Astrocyte (in vitro differentiated cells and primary cell): Measurements from ENCODE around the gene PHLPP2. TPM values are rescaled to one million over a fixed set of nuclear protein-coding genes. Genes with fewer than 3 reads are reported as not detected.

Experiments used
- DNase-seq: peaks from one replicate; pipeline ENCODE4 v3.0.0-alpha.2; 2010; ENCODE audit warnings: low read depth
- FAIRE-seq: peaks from 2 replicates; lab custom pipeline; 2011; peaks lifted over from hg19 to GRCh38; lab: Jason Lieb, UNC
- H2AFZ ChIP-seq: 2 replicates; pipeline ENCODE4 v1.6.0; 2012; ENCODE audit warnings: low read depth, low read length, inconsistent platforms
- H3K27ac ChIP-seq: 2 replicates; pipeline ENCODE4 v1.5.1; 2011; ENCODE audit warnings: low read depth, low read length, inconsistent platforms
- H3K27me3 ChIP-seq: 2 replicates; pipeline ENCODE4 v1.6.0; 2011; ENCODE audit warnings: low read length, inconsistent platforms; ENCODE audit not compliant: insufficient read depth
- H3K36me3 ChIP-seq: 2 replicates; pipeline ENCODE4 v1.5.1; 2011; ENCODE audit warnings: low read length, inconsistent platforms; ENCODE audit not compliant: insufficient read depth
- H3K4me1 ChIP-seq: 2 replicates; pipeline ENCODE4 v1.5.1; 2011; ENCODE audit warnings: low read length, inconsistent platforms; ENCODE audit not compliant: insufficient read depth
- H3K4me2 ChIP-seq: 2 replicates; pipeline ENCODE4 v1.6.0; 2012; ENCODE audit warnings: low read length, inconsistent platforms
- H3K4me3 ChIP-seq: 2 replicates; pipeline ENCODE4 v1.5.1; 2011; ENCODE audit warnings: low read depth, mild to moderate bottlenecking, low read length, inconsistent platforms; ENCODE audit not compliant: insufficient read depth
- H3K79me2 ChIP-seq: 2 replicates; pipeline ENCODE4 v1.6.0; 2012; ENCODE audit warnings: mild to moderate bottlenecking, low read length, inconsistent platforms; ENCODE audit not compliant: insufficient read depth
- H3K9ac ChIP-seq: 2 replicates; pipeline ENCODE4 v1.6.0; 2012; ENCODE audit warnings: mild to moderate bottlenecking, low read length, inconsistent platforms
- H3K9me3 ChIP-seq: 2 replicates; pipeline ENCODE4 v1.5.1; 2012; ENCODE audit warnings: low read depth, mild to moderate bottlenecking, low read length, inconsistent platforms; ENCODE audit not compliant: insufficient read depth
- H4K20me1 ChIP-seq: 2 replicates; pipeline ENCODE4 v1.6.0; 2012; ENCODE audit warnings: low read length, inconsistent platforms; ENCODE audit not compliant: insufficient read depth
- H3K27ac Mint-ChIP-seq: one replicate; pipeline ENCODE4 v1.8.0; 2021; ENCODE audit warnings: mild to moderate bottlenecking, mixed read lengths; ENCODE audit not compliant: unreplicated experiment
- H3K27me3 Mint-ChIP-seq: one replicate; pipeline ENCODE4 v1.8.0; 2021; ENCODE audit warnings: low read depth, mixed read lengths; ENCODE audit not compliant: unreplicated experiment
- H3K36me3 Mint-ChIP-seq: one replicate; pipeline ENCODE4 v1.8.0; 2021; ENCODE audit warnings: low read depth, mixed read lengths; ENCODE audit not compliant: unreplicated experiment
- H3K4me1 Mint-ChIP-seq: one replicate; pipeline ENCODE4 v1.8.0; 2021; ENCODE audit warnings: low read depth, mixed read lengths; ENCODE audit not compliant: unreplicated experiment
- H3K4me3 Mint-ChIP-seq: one replicate; pipeline ENCODE4 v1.8.0; 2021; ENCODE audit warnings: mild to moderate bottlenecking, moderate library complexity, mixed read lengths; ENCODE audit not compliant: unreplicated experiment
- H3K9me3 Mint-ChIP-seq: one replicate; pipeline ENCODE4 v1.8.0; 2021; ENCODE audit warnings: mild to moderate bottlenecking, mixed read lengths; ENCODE audit not compliant: unreplicated experiment
- CTCF ChIP-seq: IDR thresholded peaks from 2 replicates; pipeline ENCODE4 v1.5.1; 2011; ENCODE audit warnings: low read depth, mild to moderate bottlenecking, inconsistent platforms, low read length, moderate library complexity; ENCODE audit not compliant: insufficient read depth
- EZH2 ChIP-seq: IDR thresholded peaks from 2 replicates; pipeline ENCODE4 v1.6.1; 2012; ENCODE audit warnings: mild to moderate bottlenecking, low read length, inconsistent platforms; ENCODE audit not compliant: insufficient read depth
- total RNA-seq: library from RNA; stranded (reverse); gene quantifications from 2 replicates; pipeline ENCODE4 v1.2.1, GENCODE V29; 2021

Gene PHLPP2
- total RNA-seq, 1 donor from 2014 or later, result 5.4 TPM

DNA sequence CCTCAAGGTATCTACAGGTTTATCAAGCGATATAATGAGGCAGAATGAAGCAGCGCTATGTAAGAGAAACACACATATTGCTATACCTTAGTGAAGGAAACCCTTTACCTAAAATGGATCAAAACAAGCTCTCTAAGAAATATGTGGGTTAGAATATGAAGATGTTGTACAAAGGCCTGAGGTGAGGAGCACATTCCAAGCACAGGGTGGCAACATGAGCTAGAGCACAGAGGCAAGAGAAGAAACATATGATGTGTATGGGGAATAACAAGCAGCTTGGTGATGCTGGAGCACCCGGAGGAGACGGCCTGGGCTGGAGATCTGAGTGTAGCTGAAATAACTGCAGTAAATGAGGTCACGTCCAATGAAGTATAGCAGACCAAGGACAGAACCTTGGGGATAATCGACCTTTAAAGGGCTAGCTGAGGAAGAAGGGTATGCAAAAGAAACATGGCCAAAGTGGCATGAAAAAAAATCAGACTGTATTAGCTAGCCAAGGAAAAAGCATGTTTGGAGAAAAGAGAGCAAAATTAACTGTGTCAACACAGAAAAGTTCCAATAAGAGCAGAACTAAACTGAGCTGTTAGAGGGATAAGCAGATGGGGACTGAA, 54.5 kb downstream of the PHLPP2 start:
- TF ChIP-seq EZH2, result no peak
- no peak for TF ChIP-seq CTCF
- no peaks in the 10 kb centered on the region for H3K4me1 ChIP-seq
- Mint-ChIP-seq H3K9me3 (no peaks in the 10 kb centered on the region), H3K4me3 (no peak overlapping the region), H3K27me3 (no peaks in the 10 kb centered on the region), H3K36me3 (peaks cover 10% of the 10 kb centered on the region), H3K4me1 (no peaks in the 10 kb centered on the region), H3K27ac (no peak overlapping the region)
- no peaks in the 10 kb centered on the region for H3K79me2 ChIP-seq
- no peak overlapping the region for H3K4me3 ChIP-seq
- no peak overlapping the region for H3K9ac ChIP-seq
- DNase-seq (no peak), FAIRE-seq (no peak)
- no peak overlapping the region for H3K4me2 ChIP-seq
- peaks cover 34% of the 10 kb centered on the region for H3K36me3 ChIP-seq
- no peaks in the 10 kb centered on the region for H4K20me1 ChIP-seq
- no peak overlapping the region for H2AFZ ChIP-seq
- no peaks in the 10 kb centered on the region for H3K9me3 ChIP-seq
- H3K27ac ChIP-seq, result no peak overlapping the region
- H3K27me3 ChIP-seq, result no peaks in the 10 kb centered on the region

DNA sequence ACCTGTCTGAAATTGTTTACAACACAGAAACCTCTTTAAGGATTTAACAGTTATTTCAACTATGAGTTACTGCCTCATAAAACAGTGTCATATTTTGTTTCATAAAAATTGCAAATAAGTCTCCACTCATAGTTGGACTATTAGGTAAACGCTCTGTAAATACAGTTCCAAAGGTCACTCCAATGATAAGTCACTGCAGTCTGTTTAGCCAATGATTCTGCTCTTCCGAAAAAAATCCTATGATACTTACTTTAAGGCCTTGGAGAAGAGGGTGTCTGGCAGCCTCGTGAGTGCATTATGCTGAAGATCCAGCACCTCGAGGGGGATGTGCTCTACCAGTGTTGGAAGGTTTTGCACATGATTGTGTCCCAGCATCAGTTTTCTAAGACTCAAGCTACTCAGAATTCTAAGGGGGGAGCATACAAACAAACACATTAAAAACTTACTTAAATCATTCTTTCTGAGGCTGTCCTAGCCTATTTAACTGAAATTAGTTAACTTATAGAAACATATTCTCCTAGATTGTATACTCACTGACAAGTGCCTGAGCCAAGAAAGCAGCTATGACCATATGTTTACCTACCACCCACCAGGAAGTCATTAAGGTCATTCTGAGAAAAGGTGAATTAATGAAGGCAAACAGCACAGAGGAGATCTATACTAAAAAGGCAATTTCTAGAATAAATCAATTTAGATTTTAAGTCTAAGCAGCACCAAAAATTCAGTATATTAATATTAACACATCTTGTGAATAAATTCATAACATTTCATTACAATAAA, 57.4 kb downstream of the PHLPP2 start:
- H4K20me1 ChIP-seq, result no peaks in the 10 kb centered on the region
- no peak overlapping the region for H3K27ac Mint-ChIP-seq
- no peaks in the 10 kb centered on the region for H3K4me1 Mint-ChIP-seq
- no peak overlapping the region for H3K4me3 ChIP-seq
- no peaks in the 10 kb centered on the region for H3K79me2 ChIP-seq
- H3K27me3 Mint-ChIP-seq, result no peaks in the 10 kb centered on the region
- H3K36me3 ChIP-seq, result peaks cover 40% of the 10 kb centered on the region
- no peak overlapping the region for H3K9ac ChIP-seq
- H3K27me3 ChIP-seq, result no peaks in the 10 kb centered on the region
- no peak overlapping the region for H3K27ac ChIP-seq
- no peak overlapping the region for H3K4me3 Mint-ChIP-seq
- peaks cover 4% of the 10 kb centered on the region for H3K36me3 Mint-ChIP-seq
- H3K9me3 ChIP-seq, result no peaks in the 10 kb centered on the region
- H2AFZ ChIP-seq, result no peak overlapping the region
- DNase-seq, result no peak
- H3K4me1 ChIP-seq, result no peaks in the 10 kb centered on the region
- H3K9me3 Mint-ChIP-seq, result no peaks in the 10 kb centered on the region
- FAIRE-seq, result no peak
- TF ChIP-seq EZH2 (no peak), CTCF (no peak)
- no peak overlapping the region for H3K4me2 ChIP-seq

GRCh38 chr16:71666264-71666663, 58.2 kb downstream of the PHLPP2 start:
- no peak overlapping the region for H3K4me2 ChIP-seq
- no peak overlapping the region for H2AFZ ChIP-seq
- no peaks in the 10 kb centered on the region for H3K4me1 ChIP-seq
- H3K9me3 ChIP-seq, result no peaks in the 10 kb centered on the region
- H3K36me3 Mint-ChIP-seq, result peaks cover 4% of the 10 kb centered on the region
- no peaks in the 10 kb centered on the region for H3K27me3 ChIP-seq
- no peaks in the 10 kb centered on the region for H3K4me1 Mint-ChIP-seq
- peaks cover 40% of the 10 kb centered on the region for H3K36me3 ChIP-seq
- no peak for DNase-seq
- no peak for FAIRE-seq
- no peak overlapping the region for H3K4me3 Mint-ChIP-seq
- H4K20me1 ChIP-seq, result no peaks in the 10 kb centered on the region
- H3K4me3 ChIP-seq, result no peak overlapping the region
- H3K79me2 ChIP-seq, result no peaks in the 10 kb centered on the region
- no peaks in the 10 kb centered on the region for H3K27me3 Mint-ChIP-seq
- H3K9ac ChIP-seq, result no peak overlapping the region
- no peak overlapping the region for H3K27ac Mint-ChIP-seq
- TF ChIP-seq CTCF (no peak), EZH2 (no peak)
- H3K27ac ChIP-seq, result no peak overlapping the region
- no peaks in the 10 kb centered on the region for H3K9me3 Mint-ChIP-seq
